Measurements from ENCODE around the gene CD47.

Gene CD47

GRCh38 chr3:108044699-108045098, 46.1 kb downstream of the CD47 start:
- no peak for FAIRE-seq

GRCh38 chr3:108042300-108042699, 48.5 kb downstream of the CD47 start:
- no peak for FAIRE-seq

- no peak for FAIRE-seq
Observed at GRCh38 chr3:108041253-108041652, 49.6 kb downstream of the CD47 start.

- no peak for FAIRE-seq
Observed at GRCh38 chr3:108037770-108038169, 53.1 kb downstream of the CD47 start.

GRCh38 chr3:108036984-108037741, 53.7 kb downstream of the CD47 start:
- FAIRE-seq = no peak

GRCh38 chr3:108036401-108036800, 54.4 kb downstream of the CD47 start:
- FAIRE-seq = no peak

- no peak for FAIRE-seq
Observed at GRCh38 chr3:108035751-108036150, 55.1 kb downstream of the CD47 start.

GRCh38 chr3:108031895-108032294, 58.9 kb downstream of the CD47 start:
- FAIRE-seq = no peak

- no peak for FAIRE-seq
Observed at GRCh38 chr3:108030960-108031359, 59.9 kb downstream of the CD47 start.

- no peak for FAIRE-seq
Observed at GRCh38 chr3:108029466-108029865, 61.4 kb downstream of the CD47 start.

- FAIRE-seq = no peak
Observed at GRCh38 chr3:108028896-108029295, 61.9 kb downstream of the CD47 start.

- no peak for FAIRE-seq
Observed at GRCh38 chr3:108025177-108025576, 65.7 kb downstream of the CD47 start.

GRCh38 chr3:108024146-108024850, 66.5 kb downstream of the CD47 start:
- FAIRE-seq = no peak

GRCh38 chr3:108022256-108023150, 68.3 kb downstream of the CD47 start:
- FAIRE-seq = no peak

GRCh38 chr3:108021533-108021932, 69.3 kb downstream of the CD47 start:
- no peak for FAIRE-seq

GRCh38 chr3:108021131-108021530, 69.7 kb downstream of the CD47 start:
- no peak for FAIRE-seq

- no peak for FAIRE-seq
Observed at GRCh38 chr3:108018552-108018951, 72.3 kb downstream of the CD47 start.

GRCh38 chr3:108017587-108017986, 73.2 kb downstream of the CD47 start:
- no peak for FAIRE-seq

- no peak for FAIRE-seq
Observed at GRCh38 chr3:108014943-108015342, 75.9 kb downstream of the CD47 start.

- FAIRE-seq = no peak
Observed at GRCh38 chr3:108013141-108014055, 77.4 kb downstream of the CD47 start.

- no peak for FAIRE-seq
Observed at GRCh38 chr3:108012304-108012703, 78.5 kb downstream of the CD47 start.

GRCh38 chr3:108011616-108012015, 79.2 kb downstream of the CD47 start:
- no peak for FAIRE-seq
